Inferior parietal cortex (tissue), 1 donor: ENCODE measurements around the gene IFNLR1.

Experiments
- DNase-seq: peaks from one replicate; pipeline ENCODE4 v3.0.0-alpha.2; 2016; ENCODE audit errors: extremely low spot score

IFNLR1 gene

DNA sequence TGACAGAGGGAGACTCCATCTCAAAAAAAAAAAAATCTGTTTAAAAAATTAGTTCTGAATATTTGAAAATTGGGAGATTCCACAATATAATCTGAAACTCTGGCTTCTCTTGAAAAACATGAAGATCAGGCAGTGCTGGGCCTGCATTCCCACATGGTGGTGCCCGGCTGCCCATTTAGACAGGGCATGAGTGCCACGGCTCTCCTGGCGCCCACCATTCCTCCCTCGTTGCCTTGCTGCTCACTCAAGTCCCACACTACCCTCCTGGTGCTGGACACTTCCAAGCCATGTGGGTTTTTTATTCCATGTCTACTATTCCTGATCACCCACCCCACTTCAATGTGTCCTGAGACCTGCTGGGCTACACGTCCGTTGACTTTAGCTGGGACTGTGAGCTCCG lies 64.3 kb downstream of the IFNLR1 start:
- DNase-seq, result no peak

DNA sequence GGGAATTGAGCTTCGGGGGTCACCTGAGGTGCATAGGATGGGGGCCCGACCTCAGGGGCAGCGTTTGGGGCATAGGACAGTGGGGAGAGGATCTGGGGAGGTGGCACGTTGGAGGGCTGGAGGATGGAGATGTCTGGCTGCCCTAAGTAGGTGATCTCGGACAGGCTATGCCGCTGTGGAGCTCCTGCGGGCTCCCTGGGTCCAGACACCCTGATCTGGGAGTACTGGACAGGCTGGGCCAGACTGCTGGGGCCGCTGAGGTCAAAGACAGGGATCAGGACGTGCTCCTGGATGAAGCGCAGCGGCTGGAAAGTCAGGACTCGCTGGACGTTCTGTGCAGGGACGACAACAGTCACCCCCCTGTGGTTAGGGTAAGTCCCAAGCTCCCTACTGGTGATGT lies 65.7 kb downstream of the IFNLR1 start:
- DNase-seq, result no peak

DNA sequence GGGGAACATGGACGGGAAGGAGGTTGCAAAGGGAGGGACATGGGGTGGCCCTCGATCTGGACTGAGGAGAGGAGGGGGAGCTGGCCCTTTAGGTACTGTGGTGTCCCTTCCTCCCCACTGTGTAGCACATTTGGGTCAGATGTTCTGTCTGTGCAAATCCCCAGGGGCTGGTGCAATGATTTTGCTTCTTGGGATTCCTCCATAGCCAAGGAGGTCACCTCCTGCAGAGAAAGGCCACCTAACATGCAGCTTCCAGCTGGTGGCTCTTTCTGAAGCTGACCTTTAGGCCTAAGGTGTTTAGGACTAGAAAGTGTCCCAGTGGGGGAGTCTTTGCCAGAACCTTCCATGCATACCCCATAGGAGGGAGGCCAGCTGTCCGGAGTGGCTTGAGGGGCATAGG lies 66.1 kb downstream of the IFNLR1 start:
- no peak for DNase-seq

DNA sequence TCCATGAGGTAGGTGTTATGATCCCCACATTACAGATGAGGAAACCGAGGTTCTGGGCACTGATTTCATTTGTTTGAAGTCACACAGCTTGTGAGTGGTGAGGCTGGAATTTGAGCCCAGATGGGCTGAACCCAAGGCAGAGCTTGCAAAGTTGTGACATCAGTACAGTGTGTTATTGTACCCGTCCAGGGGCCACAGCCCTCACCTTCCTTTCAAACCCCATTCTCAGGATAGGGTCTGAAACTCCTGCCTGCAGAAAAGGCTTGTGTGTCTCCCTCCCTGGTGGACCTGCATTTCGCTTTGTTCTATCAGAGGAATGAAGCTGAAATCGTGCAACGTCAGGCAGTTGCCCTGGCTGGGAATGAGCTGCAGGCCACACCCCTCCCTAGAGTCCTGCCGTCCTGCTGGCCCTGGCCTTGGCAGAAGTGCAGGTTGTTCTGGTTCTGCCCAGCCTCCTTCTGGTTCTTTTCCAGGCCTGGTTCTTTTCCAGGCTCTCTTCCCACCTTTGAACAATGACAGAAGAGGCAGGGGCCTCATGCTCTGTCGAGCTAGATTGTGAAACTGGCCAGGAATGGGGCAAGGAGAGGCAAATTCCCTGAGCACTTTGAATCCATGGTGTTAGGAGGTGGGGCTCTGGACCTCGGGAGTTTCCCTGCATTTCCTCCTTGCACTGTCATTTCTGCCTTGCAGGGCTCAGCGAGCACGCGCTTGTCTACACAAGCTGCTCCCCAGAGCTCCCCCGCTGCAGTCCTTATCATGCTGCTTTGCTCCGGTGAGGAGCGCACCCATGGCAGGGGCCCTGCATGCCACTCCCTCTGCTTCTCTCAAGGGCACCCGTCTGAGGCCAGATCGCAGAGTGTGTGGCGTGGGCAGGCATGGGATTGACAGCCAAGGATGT lies 67.0 kb downstream of the IFNLR1 start:
- DNase-seq, result no peak

DNA sequence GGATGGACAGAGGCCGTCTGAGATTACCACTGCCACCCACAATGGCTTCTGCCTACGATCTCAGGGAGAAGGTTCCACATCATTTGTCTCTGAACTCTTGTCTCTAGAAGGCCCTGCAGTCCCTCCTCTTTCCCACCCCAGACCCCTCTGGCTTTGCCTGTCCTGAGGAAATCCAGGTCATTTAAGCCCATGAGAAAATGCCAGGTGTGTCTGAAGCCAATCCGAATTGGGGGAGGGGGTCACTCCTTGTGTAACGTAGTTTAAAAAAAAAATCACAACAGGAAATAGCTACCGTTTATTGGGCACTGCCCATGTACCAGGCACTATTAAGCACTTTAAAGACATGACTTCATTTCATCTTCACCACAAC lies 67.6 kb downstream of the IFNLR1 start:
- no peak for DNase-seq

DNA sequence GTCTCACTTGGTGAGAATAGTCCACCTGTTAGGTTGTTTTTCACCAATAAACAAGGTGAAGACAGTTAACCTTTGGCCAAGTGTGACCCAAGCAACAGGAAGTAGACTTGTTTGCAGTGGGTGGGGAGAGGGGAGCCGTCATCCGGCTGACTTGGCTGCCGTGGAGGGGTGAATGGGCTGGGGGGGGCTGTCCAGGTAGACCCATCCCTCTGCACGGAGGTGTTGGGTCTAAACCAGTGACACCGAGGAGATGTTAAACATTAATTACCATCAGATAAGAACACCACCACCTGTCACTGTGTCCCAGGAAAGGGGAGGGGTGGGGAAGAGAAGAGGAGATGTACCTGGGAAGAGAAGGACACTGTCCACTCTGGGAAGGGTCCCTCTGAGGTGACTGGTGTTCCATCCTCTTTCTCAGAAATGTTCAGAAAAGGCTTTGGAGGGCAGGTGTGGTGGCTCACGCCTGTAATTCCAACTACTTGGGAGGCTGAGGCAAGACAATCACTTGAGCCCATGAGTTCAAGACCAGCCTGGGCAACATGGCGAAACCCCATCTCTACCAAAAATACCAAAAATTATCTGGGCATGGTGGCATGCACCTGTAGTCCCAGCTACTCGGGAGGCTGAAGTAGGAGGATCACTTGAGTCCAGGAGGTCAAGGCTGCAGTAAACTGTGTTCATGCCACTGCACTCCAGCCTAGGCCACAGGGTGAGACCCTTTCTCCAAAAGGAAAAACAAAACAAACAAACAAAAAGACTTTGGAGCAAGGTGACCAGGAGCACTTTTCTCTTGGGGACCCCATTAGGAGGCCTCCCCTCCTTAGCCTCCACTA lies 68.5 kb downstream of the IFNLR1 start:
- DNase-seq, result no peak

DNA sequence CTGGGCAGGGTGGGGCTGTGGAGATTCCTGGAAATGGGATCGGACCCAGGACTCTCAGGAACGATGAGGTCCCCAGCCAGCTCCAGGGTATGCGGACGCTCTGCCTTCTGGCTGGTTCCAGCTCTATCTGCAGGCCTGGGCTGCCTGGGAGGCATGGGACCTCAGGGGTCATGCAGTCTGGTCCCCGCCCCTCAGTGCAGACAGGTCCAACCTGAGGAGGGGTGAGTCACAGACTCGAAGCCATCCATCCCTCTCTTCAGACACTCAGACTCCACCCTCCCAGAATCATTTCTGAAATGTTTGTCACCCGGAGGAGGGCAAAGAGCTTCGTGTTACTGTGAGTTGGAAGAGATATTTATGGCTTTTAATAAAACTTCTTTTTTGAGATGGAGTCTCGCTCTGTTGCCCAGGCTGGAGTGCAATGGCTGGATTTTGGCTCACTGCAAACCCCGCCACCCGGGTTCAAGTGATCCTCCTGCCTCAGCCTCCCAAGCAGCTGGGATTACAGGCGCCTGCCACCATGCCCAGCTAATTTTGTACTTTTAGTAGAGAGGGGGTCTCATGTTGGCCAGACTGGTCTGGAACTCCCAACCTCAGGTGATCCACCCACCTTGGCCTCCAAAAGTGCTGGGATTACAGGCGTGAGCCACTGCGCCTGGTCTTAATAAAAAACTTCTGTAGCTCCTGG lies 69.2 kb downstream of the IFNLR1 start:
- no peak for DNase-seq

DNA sequence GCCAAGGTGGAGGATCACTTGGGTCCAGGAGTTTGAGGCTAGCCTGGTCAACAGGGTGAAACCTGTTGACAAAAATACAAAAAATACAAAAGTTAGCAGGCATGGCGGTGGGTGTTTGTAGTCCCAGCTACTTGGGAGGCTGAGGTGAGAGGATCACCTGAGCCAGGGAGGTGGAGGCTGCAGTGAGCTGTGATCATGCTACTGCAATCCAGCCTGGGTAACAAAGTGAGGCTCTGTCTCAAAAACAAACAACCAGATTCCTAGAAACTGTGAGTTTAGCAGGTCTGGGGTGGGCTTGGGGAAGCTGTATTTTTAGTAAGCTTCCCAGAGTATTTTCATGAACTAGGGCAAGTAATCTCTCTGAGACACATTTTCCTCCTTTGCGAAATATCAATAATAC lies 70.0 kb downstream of the IFNLR1 start:
- DNase-seq, result no peak

DNA sequence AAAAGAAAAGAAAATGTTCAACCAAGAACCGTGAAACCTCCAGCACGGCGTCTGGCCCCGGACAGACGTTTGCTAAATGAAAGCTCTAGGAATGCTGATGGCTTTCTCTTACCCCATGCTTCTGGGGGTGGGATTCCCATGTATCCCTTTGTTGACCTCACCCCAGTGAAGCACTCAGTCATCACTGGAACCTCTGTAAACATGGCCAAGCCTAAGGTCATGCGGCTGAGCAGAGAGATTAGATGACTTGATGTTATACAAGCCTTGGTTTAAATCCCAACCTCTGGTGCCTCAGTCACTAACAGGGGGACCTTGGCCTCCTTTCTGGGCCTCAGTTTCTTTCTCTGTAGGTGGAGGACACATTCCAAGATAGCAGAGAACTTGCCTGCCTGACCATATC lies 72.3 kb downstream of the IFNLR1 start:
- no peak for DNase-seq

DNA sequence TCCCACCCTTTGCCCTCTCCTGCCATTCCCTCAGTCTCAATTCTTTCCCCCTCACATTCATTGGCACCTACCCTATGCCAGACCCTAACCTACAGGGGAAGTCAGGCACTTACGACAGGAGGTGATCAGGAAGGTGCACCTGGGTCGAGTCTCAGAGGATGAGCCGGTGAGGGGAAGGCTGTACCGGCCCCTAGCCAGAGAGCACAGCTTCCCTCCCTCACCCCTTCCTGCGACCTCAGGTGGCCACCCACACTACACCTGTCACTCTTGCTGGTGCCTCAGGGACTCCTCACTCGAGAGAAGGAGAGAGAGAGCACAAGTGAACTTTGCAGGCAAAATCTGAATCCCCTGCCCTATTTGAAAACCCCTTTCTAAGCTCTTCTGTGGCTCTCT lies 73.5 kb downstream of the IFNLR1 start:
- DNase-seq, result no peak

DNA sequence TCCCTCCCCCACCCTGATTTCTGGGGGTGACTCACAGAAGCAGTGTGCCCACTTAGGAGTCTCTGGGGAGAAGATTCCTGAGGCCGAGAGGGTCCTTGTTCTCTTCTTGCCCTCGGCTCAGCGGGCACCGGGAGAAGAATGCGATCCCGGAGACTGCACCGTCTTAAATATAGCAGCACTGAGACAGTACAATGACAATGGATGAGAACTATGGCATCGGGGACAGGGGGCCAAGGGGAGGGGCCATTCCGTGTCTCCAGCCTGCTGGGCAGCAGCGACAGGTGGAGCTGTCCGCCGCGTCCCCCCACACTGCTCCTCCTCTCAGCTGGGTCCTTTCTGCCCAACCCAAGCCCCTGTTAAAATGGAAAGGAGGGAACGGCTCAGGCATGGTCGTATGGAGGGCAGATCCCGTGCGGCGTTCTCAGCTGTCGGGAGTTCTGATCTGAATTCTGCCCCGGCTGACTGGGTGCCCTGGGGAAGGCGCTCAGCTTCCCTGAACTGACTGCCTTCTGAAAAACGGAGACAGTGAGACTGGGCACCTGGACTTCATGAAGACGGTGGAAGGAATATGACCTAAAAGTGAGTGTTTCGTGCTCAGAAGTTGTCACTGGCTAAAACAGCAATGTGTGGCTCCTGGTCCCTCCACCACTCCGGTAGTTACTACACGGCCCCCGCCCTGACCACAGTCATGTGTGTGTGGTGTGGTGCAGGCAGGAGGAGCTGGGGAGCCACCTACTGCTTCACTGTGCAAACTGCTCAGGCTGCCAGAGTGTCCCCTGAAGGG lies 74.9 kb downstream of the IFNLR1 start, which contains the start of gene MYOM3:
TSS of gene MYOM3 (minus strand) at position 140 of the 784 bp plus-strand sequence. CDS start 3,499 bp downstream, outside the sequence.
- DNase-seq, result peak; percentile 36

DNA sequence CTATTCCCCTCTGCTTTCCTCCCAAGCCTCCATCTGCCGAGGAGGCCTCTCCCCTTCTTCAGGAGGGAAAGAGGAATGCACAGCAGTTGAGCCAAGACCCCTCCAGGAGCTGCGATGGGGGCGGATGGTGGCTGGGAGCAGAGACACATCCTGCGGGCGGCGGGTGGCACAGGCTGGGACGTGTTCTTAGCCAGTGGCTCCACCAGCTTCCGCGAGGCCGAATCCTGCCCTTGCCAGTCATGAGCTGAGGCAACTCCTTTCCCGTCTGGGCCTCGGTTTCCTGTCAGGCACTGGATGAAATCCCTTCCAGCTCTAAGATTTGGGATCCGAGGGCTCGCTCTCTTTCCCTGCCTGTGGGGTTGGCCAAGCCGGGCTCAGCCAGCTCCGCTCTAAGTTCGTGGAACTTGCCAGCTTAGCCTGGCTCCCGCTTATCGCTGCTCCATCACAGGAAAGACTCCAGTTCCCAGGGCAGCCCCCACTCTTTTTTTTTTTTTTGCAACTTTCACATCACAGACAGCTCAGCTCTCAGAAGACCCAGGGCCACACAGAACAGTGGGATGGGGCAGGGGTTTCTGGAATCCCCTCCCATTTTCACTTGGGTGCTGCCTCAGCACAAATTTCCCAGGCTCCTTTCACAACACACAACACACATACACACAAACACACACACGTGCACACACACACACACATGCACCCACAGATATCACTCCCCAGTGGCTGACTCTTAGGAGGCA lies 75.7 kb downstream of the IFNLR1 start:
- no peak for DNase-seq

DNA sequence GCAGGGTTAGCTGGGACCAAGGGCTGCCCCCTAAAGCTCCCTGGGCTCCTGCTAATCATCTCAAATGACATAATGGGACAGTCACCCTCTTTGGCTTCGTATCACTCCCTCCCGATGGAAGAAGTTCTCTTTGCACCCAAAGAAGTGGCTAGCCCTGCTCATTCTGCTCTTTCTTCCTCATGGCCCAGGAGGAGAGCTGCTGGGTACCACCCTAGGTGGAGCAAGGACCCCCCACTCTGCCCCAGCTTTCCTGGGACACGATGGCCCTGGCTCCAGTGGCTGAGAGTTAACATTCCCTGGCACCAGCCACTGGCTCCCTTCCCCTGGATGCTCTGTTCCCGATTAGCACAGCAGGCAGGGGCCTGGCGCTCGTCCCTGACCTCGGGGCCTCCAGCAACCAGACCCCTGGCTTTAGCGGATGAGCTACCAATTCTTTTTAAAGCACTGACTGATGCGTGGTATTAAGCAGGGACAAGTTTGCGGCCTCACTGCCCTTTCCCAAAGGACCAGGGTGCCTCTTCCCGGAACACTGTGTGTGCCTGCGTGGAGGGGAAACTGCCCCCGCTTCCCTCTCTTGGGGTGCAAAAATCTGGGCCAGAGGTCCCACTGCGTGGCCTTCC lies 76.3 kb downstream of the IFNLR1 start:
- DNase-seq, result no peak

DNA sequence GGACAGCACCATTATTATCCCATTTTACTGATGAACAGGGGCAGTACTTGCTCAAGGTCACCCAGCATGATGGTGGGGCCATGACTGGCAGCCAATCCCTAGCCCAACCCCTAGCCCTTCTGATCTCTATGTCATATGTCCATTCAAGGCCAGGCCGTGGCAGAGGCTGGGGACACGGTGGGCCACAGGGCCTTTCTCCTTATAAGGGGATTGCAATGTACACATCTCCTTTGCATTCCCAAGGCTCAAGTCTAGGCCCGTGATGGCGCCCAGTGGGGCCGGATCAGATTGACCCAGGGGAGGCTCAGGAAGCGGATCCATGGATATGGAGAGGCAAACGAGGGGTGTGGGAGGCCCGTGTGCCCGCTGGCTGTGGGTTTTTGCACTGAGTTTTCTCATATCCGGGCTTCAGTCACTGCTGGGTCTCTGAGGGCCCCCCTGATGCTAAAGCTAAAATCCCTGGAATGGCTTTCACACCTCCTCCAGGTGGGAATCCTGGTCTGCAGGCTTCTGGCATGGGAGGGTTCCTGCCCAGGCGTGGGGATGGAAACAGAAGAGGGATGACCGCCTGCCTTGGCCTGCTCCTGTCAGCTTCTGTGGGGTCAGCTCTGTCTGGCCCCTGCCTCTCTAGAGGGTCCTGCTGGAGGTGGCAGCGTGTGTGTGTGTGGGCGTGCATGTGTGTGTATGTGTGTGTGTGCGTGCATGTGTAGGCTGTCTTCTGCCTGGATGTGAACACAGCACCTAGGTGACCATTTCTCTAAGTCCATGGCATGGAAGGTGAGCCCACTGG lies 77.2 kb downstream of the IFNLR1 start:
- no peak for DNase-seq

DNA sequence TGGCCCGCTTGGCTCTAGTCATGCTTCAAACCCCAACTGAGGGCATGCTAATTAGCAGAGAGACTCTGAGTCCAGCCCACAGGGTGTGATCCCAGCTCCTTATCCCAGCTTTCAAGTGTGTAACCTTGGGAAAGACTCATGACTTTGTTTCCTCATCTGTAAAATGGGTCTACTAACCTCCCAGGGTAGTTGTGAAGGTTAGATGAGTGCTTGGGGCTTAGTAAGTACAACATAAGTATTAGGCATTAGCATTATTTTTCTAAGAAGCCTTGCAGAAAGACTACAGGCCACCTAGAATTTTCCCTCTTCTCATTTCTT lies 78.0 kb downstream of the IFNLR1 start:
- no peak for DNase-seq

DNA sequence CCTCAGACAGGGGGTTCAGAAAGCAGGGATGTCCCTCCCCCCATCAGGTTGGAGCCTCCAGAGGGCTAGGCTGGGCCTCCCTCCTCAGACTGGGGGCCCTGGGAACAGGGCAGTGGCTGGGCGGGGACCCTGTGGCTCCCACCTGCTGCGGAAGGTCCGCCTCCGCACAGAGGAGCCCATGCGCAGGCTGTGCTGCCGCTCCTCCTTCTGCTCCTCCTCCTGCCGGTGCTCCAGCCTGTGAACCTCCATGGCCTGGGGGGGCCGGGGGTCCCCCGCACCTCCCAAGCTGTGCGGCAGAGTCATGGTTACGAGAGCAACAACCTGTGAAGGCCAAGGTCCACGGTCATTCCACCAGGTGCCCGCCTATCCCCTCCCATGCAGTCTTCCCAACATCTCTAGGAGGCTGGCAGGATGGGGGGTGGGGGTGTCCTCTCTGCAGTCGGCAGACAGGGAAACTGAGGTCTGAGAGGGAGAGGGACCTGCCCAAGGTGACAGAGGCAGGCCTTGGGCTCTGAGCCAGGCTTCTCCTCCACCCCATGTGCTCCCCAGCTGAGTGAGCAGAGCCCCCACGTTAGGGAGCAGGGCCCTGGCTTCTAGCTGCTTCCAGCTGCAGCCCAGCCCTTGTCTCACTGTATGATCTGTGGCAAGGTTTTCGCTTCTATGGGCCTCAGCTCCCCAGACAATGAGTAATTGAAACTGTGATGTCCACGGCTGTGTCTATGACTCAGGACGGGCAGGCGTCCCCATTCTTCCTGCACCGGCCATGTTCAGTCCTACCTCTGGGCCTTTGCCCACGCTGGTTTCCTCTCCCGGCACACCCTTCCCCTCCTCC lies 78.5 kb downstream of the IFNLR1 start:
- no peak for DNase-seq

DNA sequence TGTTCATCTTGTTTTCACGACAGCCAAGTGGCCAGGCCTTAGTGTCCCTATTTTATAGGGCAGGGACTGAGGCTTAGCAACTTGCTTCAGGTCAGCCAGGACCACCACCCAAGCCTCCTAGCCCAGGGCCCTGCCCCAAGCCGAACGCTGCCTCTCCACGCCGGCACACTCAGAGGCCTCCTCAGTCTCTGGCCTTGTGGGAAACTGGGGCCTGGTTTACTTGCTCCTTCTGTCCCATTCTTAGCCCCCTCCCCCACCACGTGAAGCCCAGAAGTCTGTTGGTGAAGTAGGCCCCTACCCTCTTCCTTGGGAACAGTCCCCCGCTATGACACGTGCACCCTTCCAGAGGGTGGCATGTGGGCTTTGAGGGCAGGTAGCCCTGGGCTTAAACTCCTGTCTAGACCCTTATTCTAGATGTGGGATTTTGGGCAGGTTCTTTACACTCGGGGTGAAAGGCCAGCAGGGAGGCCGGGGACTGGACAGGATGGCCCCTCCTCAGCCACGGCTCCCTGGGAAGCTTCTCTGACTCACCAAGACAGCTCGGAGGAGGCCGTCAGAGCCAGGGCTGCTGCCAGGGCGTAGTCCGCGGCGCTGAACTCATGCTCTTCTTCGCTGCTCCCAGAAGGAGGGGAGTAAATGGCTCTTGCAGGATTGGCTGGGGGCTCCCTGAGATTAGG lies 79.5 kb downstream of the IFNLR1 start:
- no peak for DNase-seq
